GM18861 (cell line): ENCODE data around the gene FCHSD2.

Experiments
- ATAC-seq: cut with Tn5 transposase; IDR thresholded peaks from one replicate; pipeline ENCODE4 v1.9.1; 2021; ENCODE audit not compliant: unreplicated experiment

The FCHSD2 gene

DNA sequence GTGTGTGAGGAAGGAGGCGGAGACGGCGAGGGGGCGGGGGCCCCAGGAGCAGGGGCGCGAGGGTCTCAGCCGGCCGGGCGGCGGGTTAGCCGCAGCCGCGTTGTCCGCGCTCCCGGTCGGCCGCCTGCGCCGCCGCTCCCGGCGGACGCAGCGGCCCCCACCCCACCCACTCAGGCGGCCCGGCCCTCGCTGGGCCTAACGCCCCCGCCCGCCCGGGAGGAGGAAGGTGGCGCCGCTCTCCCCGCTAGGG lies at the start of gene FCHSD2:
TSS of gene FCHSD2 (minus strand) at position 191 of the 250 bp plus-strand sequence. CDS start 441 bp downstream, outside the sequence.
- ATAC-seq, result no peak

- no peak for ATAC-seq
These were observed 49.0 kb upstream of the FCHSD2 start for GRCh38 chr11:73191151-73191550.

DNA sequence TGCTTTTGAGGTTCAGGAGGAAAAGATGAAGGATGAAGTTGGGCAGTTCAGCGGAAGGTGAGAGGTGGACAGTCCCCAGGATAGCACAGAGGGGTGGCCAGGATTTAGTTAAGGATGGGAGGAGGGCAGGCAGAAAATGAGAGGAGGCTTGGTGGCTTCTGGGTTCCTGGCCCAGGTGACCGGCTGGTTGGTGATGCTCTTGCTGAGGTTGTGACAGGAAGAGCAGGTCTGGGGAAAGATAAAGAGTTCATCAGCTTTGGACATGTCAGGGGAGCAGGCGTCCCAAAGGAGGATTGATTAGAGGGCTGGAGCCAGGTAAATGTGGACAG lies 48.4 kb upstream of the FCHSD2 start:
- no peak for ATAC-seq

DNA sequence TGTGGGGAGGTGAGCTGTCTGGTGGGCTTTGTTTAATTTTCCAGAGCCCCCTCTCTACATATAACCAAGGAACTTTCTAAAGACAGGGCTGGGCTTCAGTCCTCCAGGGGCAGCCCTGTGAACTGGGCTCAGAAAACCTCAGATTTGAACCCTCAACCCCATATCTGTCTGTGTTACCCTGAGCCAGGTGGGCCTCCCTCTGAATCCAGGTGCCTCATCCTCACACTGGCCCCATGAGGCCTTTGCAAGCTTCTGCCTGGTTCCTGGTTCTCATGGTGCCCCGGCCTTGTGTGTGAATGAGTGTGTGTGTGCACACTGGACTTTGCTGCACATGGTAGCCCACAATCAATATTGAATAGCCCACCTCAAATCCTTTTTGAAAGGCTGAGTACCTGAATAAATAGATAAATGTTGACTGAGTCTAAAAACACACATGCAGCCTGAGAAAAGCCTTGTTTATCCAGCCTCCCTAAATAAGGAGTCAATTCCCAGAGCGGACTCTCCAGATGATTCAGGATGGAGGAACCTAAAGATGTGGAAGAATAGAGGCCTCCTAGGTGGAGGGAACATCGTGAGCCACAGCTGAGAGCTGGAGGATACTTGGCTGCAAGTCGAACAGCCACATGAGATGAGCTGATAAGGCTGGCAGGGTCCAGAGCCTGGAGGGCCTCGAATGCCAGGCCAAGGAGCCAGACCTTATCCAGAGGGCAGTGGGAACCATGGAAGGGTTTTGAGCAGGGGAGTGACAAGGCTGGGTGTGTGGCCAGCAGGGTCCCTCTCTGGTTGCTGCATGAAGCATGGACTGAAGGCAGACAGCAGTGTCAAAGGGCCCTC lies 47.8 kb upstream of the FCHSD2 start:
- ATAC-seq, result no peak

DNA sequence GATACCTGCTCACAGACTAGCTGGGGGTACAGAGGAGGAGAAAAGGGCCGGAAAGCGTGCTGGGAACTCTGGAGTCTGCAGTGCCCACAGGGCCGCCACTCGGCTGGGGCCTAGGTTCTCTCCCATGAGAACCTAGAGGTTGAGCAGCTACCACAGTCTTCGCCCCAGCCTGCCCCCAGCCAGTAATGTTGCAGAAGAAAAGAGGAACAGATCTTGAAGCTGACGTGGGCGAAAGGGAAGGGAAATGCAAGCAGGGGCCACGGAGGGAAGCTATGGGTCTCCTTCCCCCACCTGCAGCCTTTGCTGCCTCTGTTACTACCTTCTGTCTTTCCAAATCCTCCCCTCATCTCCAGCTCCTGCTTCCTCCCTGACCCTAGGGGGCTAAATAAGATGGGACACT lies 47.2 kb upstream of the FCHSD2 start:
- no peak for ATAC-seq

DNA sequence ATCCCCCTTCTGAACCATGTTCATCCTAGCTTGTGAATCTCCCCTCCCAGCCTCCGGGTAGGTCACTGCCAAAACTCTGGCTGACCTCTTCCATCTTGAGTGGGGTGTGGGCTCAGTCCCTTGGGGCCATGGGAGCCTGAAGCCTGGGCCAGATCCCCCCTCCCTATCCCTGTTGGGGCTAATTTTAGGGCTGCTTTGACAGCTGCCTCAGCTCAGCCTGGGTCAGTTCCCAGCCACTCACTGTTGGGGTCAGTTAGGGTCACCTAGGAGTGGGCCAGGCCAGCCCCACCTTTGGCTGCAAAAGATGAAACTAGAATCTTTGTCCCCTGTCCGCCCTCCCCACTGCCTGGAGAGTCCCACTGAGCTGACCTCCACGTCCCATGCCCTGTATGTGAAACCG lies 46.2 kb upstream of the FCHSD2 start:
- no peak for ATAC-seq

GRCh38 chr11:73187854-73188253 lies 45.7 kb upstream of the FCHSD2 start:
- ATAC-seq, result no peak

DNA sequence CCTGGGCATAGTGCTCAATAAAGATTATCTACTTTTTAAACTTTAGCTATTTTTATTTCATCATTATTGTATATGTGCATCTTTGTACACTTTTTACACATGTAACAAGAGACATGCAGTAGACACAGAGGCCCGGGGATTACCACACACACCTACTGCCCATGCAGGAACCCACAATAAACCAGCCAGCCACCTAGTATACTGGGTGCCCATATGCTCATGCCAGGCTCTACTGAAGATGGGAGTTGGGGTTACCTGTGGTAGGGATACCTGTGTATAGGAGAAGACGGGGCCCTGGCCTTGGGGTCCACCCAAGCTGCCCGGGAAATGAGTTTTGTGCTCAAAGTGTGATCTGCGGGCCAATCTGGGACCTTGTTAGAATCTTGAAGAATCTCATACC lies 44.8 kb upstream of the FCHSD2 start:
- ATAC-seq, result no peak

DNA sequence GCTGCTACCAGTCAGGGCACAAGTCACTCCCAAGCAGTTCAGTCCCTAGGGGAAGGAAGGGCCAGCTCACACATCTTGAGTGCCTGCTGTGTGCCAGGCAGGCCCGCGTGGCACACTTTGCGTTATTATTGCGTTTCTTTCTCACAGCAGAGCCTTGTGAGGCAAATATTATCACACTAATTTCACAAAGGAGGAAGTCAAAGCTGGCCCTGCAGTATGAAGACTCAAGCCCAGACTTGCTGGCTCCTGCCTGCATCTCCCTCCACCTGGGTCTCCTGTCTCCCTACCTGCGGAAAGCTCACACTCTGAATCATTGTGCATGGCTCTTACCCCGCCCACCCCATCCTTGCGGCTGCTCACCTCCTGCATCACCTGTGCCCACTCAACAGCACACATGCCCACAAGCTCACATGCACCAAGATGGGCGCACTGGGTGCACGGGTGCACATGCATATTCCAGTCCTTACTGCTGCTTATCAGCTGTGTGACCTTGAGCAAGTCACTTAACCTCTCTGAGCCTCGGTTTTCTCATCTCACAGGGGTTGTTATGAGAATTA lies 44.3 kb upstream of the FCHSD2 start:
- no peak for ATAC-seq

GRCh38 chr11:73185680-73186293 lies 43.7 kb upstream of the FCHSD2 start:
- no peak for ATAC-seq

GRCh38 chr11:73184953-73185671 lies 43.0 kb upstream of the FCHSD2 start:
- no peak for ATAC-seq

GRCh38 chr11:73182824-73183321 lies 40.8 kb upstream of the FCHSD2 start:
- ATAC-seq, result no peak

- ATAC-seq, result no peak
These were observed 36.6 kb upstream of the FCHSD2 start for GRCh38 chr11:73178681-73179080.

DNA sequence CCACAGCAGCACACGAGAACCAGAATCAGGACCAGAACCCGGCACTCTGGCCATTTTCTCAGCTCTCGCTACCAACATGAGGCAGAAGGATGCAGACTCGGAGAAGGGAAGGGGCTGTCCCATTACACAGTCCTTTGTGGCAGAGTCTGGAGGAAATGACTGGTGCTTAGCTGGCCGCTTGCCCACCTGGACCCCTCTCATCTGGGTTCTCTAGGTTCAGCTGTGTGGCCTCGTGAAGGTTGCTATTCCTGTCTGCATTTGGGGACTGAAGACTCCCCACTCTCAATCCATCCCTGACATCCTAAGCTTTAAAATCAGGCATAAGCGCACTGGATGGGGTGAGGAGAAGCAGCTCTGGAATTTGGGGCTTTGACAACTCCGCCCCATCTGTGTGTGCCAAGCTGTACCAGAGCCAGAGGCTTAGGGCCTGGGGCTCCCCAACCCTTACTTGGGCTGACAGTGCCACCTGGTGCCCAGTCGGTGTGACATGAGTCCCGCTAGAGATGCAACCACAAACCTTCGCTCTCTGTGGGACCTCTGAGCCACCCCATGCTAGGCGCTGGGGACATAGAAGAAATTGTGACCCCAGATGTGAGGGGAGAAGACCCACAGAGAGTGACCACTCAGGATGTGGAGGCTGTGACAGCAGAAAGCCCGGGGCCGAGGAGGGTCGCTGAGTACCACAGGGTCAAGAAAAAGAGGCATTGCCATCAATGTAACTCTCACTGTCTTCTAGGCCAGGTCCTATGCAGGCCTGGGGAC lies 35.8 kb upstream of the FCHSD2 start:
- ATAC-seq, result no peak

GRCh38 chr11:73177380-73177777 lies 35.3 kb upstream of the FCHSD2 start:
- no peak for ATAC-seq

DNA sequence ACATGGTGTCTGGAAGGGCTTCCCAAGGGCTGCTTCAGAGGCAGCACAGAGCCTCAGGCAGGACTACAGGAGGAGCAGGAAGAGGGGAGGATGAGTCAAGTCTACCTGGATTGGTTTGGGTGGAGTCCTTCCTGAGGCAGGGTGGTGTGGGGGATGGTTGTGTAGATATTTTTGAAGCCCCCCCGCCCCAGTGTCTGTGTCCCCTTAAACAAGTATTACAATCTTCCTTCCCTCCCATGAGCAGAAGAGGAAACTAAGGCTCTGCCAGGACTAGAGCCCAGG lies 34.7 kb upstream of the FCHSD2 start:
- ATAC-seq, result no peak

GRCh38 chr11:73176145-73176873 lies 34.2 kb upstream of the FCHSD2 start:
- no peak for ATAC-seq

- no peak for ATAC-seq
These were observed 33.5 kb upstream of the FCHSD2 start for GRCh38 chr11:73175551-73176144.

- no peak for ATAC-seq
These were observed 32.3 kb upstream of the FCHSD2 start for GRCh38 chr11:73174495-73174791.

DNA sequence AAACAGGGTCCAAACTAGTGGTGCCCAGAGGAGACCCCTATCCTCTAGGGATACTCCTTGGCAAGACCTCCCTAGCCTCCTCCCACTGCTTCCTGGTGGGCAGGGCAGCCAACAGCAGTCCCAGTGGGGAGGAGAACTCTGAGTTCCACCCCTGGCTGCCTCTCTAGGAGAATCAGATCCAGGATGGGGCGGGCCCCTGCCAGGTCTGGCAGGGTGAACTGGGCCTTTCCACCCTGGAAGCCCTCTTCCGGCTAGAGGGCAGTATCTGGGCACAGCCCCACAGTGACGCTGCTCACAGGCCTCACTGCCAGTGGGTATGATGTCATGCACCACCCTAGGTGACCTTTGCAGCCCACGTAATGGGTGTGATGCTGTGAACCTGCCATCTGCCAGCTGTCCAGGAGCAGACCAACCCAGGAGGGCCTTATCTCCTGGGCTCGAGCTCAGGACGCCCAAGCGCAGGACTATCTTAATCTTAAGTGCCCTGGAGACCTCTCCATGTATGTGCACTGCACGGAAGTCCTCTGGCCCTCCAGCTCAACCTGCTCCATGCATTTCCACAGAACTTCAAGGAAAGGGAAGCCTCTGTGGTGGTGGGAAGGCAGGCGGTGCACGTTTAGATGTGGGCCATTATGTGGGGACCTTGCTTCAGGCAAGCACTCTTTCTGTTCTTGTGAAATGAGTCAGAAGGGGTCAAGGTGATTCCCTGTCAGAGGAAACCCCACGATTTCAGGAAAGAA lies 31.8 kb upstream of the FCHSD2 start:
- ATAC-seq, result no peak
